Spleen (tissue), 11 donors: ENCODE data around the gene TIGD4. TPM values are rescaled to one million over a fixed set of nuclear protein-coding genes. Genes with fewer than 3 reads are reported as not detected.

Experiments
- DNase-seq: peaks from one replicate; pipeline ENCODE4 v3.0.0-alpha.2; 2020
- H3K27ac ChIP-seq, 8 donors: fragments of 200-600 bp; sonication (generic) in 7 of 8; 1 replicate in 4 of 8; 2 replicates in 4 of 8; pipeline versions ENCODE4 v1.5.0 to v1.8.0; 2016 to 2021; ENCODE audit warnings: inconsistent platforms in 4 of 8, mild to moderate bottlenecking in 4 of 8, moderate library complexity in 1 of 8
- H3K27me3 ChIP-seq, 7 donors: fragments of 200-600 bp; sonication (generic) in 6 of 7; replicated peaks in 1 of 7; 1 replicate in 4 of 7; 2 replicates in 3 of 7; pipeline versions ENCODE4 v1.5.0 to v1.8.0; 2016 to 2021; ENCODE audit warnings: inconsistent platforms in 3 of 7, mild to moderate bottlenecking in 1 of 7
- H3K36me3 ChIP-seq, 6 donors: fragments of 200-600 bp; sonication (generic) in 5 of 6; 1 replicate in 4 of 6; 2 replicates in 2 of 6; pipeline versions ENCODE4 v1.5.0 to v1.8.0; 2016 to 2021; ENCODE audit warnings: inconsistent platforms in 2 of 6
- H3K4me1 ChIP-seq, 6 donors: fragments of 200-600 bp; sonication (generic) in 5 of 6; 1 replicate in 3 of 6; 2 replicates in 3 of 6; pipeline versions ENCODE4 v1.5.0 to v1.8.0; 2016 to 2021; ENCODE audit warnings: inconsistent platforms in 3 of 6
- H3K4me3 ChIP-seq, 8 donors: fragments of 200-600 bp; sonication (generic) in 7 of 8; 1 replicate in 4 of 8; 2 replicates in 4 of 8; pipeline versions ENCODE4 v1.5.0 to v1.8.0; 2016 to 2021; ENCODE audit warnings: inconsistent platforms in 4 of 8, mild to moderate bottlenecking in 4 of 8, moderate library complexity in 2 of 8
- H3K9me3 ChIP-seq, 8 donors: fragments of 200-600 bp; sonication (generic) in 7 of 8; 1 replicate in 4 of 8; 2 replicates in 4 of 8; pipeline versions ENCODE4 v1.5.0 to v1.8.0; 2016 to 2021; ENCODE audit warnings: inconsistent platforms in 4 of 8
- POLR2A ChIP-seq, 3 donors: fragments of 450-650 bp; IDR thresholded peaks; one replicate each; pipeline ENCODE4 v1.5.1; 2017; ENCODE audit warnings: antibody characterized with exemption in 3 of 3, mild to moderate bottlenecking in 1 of 3
- POLR2AphosphoS5 ChIP-seq, 3 donors: sonication (generic); formaldehyde crosslinking; IDR thresholded peaks; one replicate each; pipeline ENCODE4 v1.5.1; 2017; ENCODE audit warnings: antibody characterized with exemption in 3 of 3
- WGBS, 5 donors: extraction: QIAGEN DNeasy Blood & Tissue Kit in 3 of 5; methylation state at CpG; one replicate each; pipeline versions ENCODE4 v1.1.5 to v1.1.7; 2013 to 2018; 5-methylcytosine and 5-hydroxymethylcytosine counted together
- intact Hi-C: fragments of 100-400 bp; cut with DNase I; formaldehyde crosslinking; loops from one replicate; pipeline ENCODE4 v1.15.0; 2023; ENCODE audit warnings: low total_unique reads
- polyA plus RNA-seq, 3 donors: library from polyadenylated mRNA; stranded (reverse); fragments of 200-250 nt; gene quantifications; one replicate each; pipeline ENCODE4 v1.2.1, GENCODE V29; 2013
- total RNA-seq, 7 donors: library from RNA; depleted of rRNA in 3 of 7; stranded (reverse); fragments of >200 nt in 3 of 7; fragmentation: NEBNext Ultra II Directional in 4 of 7; extraction: Animal tissue kit (Norgen Biotek cat#: 25700) in 4 of 7; gene quantifications; one replicate each; pipeline versions ENCODE4 v1.1.0 to v1.2.1, GENCODE V29; 2016 to 2021
- TF ChIP-seq, protein P1 (sequence below), 11 experiments: fragments of 200-600 bp in 7 of 11; fragments of 450-650 bp in 4 of 11; sonication (generic) in 4 of 11; IDR thresholded peaks in 8 of 11; conservative IDR thresholded peaks in 3 of 11; 1 replicate in 7 of 11; 2 replicates in 4 of 11; pipeline versions ENCODE4 v1.4.0 to v1.8.0; 2016 to 2021; ENCODE audit warnings: antibody characterized with exemption in 11 of 11, inconsistent platforms in 4 of 11, mild to moderate bottlenecking in 1 of 11
- donor health status: healthy with polysubstance abuse.
- donor health status: DM: no; HTN: no; CAD: no; lungs with moderate emphysema.
- donor health status: DM: no; HTN: no; CAD: no.
- donor health status: Bipolar disorder and iron deficiency.
- donor health status: healthy.
- donor health status: DM: no; HTN: no; CAD: no.
- donor health status: DM: yes; HTN: yes; CAD: no.

TIGD4 gene
- total and polyA plus RNA-seq, 10 donors: 0.09 to 0.68 (median 0.31) TPM; not detected in 2

GRCh38 chr4:152815078-152815477 lies 35.5 kb upstream of the TIGD4 start:
- Histone ChIP-seq H3K4me3 (no peak overlapping the region), H3K9me3 (peaks cover 0 to 30% (median 23%) of the 10 kb centered on the region in 8 donors), H3K36me3 (peaks cover 0 to 53% (median 7%) of the 10 kb centered on the region in 6 donors)

DNA sequence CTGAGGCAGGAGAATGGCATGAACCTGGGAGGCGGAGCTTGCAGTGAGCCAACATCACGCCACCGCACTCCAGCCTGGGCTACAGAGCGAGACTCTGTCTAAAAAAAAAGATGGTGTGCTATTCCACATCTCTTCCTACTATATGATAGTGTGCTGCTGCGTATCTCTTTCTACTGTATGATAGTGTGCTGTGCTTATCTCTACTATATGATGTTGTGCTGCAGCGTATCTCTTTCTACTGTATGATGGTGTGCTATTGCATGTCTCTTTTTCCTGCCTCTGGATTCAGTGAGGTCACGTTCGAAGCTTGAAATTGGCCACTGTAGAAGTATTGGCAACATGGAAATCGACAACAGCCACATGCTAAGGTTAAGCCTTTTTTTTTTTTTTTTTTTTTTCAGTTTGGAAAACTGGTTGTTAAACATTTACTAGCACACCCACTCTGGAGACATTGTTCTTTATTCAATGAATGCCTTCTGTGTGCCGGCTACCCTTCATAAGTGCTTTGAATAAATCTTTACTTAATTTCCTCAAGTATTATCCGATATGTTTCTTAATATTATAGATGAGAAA lies 31.3 kb upstream of the TIGD4 start:
- Histone ChIP-seq H3K4me3 (no peak overlapping the region), H3K27me3 (no peaks in the 10 kb centered on the region), H3K36me3 (peaks cover 0 to 26% (median 7%) of the 10 kb centered on the region in 6 donors), H3K4me1 (peaks cover 0 to 17% (median 4%) of the 10 kb centered on the region in 6 donors), H3K27ac (no peak overlapping the region), H3K9me3 (peaks cover 0 to 29% (median 23%) of the 10 kb centered on the region in 8 donors)
- TF ChIP-seq POLR2A (IDR thresholded peaks at IDR 0.05): no peak
- intact Hi-C loops: no loop called here
- 85 to 97% (median 93%) methylated on average over 11 of the region's 11 CpGs for WGBS, 5 donors
- no peak for DNase-seq

More at GRCh38 chr4:152815078-152815477, 35.5 kb upstream of the TIGD4 start:
- H3K27ac ChIP-seq: no peak overlapping the region
- TF ChIP-seq, protein P1, sequence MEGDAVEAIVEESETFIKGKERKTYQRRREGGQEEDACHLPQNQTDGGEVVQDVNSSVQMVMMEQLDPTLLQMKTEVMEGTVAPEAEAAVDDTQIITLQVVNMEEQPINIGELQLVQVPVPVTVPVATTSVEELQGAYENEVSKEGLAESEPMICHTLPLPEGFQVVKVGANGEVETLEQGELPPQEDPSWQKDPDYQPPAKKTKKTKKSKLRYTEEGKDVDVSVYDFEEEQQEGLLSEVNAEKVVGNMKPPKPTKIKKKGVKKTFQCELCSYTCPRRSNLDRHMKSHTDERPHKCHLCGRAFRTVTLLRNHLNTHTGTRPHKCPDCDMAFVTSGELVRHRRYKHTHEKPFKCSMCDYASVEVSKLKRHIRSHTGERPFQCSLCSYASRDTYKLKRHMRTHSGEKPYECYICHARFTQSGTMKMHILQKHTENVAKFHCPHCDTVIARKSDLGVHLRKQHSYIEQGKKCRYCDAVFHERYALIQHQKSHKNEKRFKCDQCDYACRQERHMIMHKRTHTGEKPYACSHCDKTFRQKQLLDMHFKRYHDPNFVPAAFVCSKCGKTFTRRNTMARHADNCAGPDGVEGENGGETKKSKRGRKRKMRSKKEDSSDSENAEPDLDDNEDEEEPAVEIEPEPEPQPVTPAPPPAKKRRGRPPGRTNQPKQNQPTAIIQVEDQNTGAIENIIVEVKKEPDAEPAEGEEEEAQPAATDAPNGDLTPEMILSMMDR (IDR thresholded peaks at IDR 0.05 in 8 of 11, conservative IDR thresholded peaks at IDR 0.05 in 3 of 11): no peak
- peaks cover 0 to 21% (median 10%) of the 10 kb centered on the region in 6 donors for H3K4me1 ChIP-seq
- no peaks in the 10 kb centered on the region for H3K27me3 ChIP-seq
- no peak for DNase-seq
- intact Hi-C loops: no loop called here

GRCh38 chr4:152808670-152809069 lies 29.1 kb upstream of the TIGD4 start:
- Histone ChIP-seq H3K9me3 (peaks cover 0 to 12% (median 6%) of the 10 kb centered on the region in 8 donors), H3K27ac (no peak overlapping the region), H3K4me3 (no peak overlapping the region), H3K36me3 (peaks cover 0 to 13% (median 4%) of the 10 kb centered on the region in 6 donors), H3K27me3 (no peaks in the 10 kb centered on the region), H3K4me1 (peaks cover 0 to 28% (median 4%) of the 10 kb centered on the region in 6 donors)
- 92 to 98% (median 96%) methylated on average over 8 of the region's 8 CpGs for WGBS, 5 donors
- TF ChIP-seq POLR2A (IDR thresholded peaks at IDR 0.05) (no peak), POLR2AphosphoS5 (IDR thresholded peaks at IDR 0.05) (no peak)
- TF ChIP-seq, protein P1 (IDR thresholded peaks at IDR 0.05 in 8 of 11, conservative IDR thresholded peaks at IDR 0.05 in 3 of 11): no peak
- intact Hi-C loops: no loop called here
- no peak for DNase-seq

DNA sequence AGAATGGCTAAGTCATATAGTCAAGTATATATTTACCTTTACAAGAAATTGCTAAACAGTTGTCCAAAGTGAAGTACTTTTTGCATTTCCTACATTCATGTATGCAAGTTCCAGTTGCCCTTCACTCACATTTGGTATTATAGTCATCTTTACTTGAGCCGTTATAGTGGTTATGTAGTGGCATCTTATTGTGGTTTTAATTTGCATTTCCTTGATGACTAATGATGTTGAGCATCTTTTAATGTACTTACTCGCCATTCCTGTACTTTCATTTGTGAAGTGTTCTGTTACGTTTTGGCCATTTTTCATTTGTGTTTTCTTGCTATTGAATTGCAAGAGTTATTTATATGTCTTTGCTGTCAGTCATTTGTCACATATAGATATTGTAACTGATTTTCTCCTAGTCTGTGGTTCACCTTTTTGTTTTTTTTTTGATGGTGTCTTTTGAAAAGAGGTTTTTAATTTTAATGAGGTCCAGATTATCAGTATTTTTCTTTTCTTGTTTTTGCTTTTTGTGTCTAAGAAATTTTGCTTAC lies 27.8 kb upstream of the TIGD4 start:
- no peak for DNase-seq
- no peak overlapping the region for H3K27ac ChIP-seq
- peaks cover 0 to 7% (median 2%) of the 10 kb centered on the region in 6 donors for H3K36me3 ChIP-seq
- H3K4me1 ChIP-seq: peaks cover 0 to 28% (median 5%) of the 10 kb centered on the region in 6 donors
- WGBS, 5 donors: 46 to 60% (median 48%) methylated on average over 3 of the region's 3 CpGs
- intact Hi-C loops: no loop called here
- TF ChIP-seq POLR2A (IDR thresholded peaks at IDR 0.05): no peak
- TF ChIP-seq POLR2AphosphoS5 (IDR thresholded peaks at IDR 0.05): no peak
- TF ChIP-seq, protein P1 (IDR thresholded peaks at IDR 0.05 in 8 of 11, conservative IDR thresholded peaks at IDR 0.05 in 3 of 11): no peak
- H3K27me3 ChIP-seq: no peaks in the 10 kb centered on the region
- no peaks in the 10 kb centered on the region for H3K9me3 ChIP-seq
- H3K4me3 ChIP-seq: no peak overlapping the region
